Right renal pelvis (tissue), 4 donors: Measurements from ENCODE around the gene ZNF316. TPM values are rescaled to one million over a fixed set of nuclear protein-coding genes. Genes with fewer than 3 reads are reported as not detected.

Experiments
- DNase-seq, 4 donors: peaks; one replicate each; pipeline ENCODE4 v3.0.0-alpha.2; 2013; ENCODE audit warnings: low read depth in 4 of 4, low spot score in 3 of 4, missing footprints in 1 of 4
- polyA plus RNA-seq, 4 donors: library from polyadenylated mRNA; unstranded; fragments of 120-200 nt; gene quantifications; one replicate each; pipeline ENCODE4 v1.2.1, GENCODE V29; 2013; ENCODE audit not compliant: insufficient read length in 4 of 4

The ZNF316 gene
- polyA plus RNA-seq, 4 donors: 36.5 to 39.8 (median 37.6) TPM

GRCh38 chr7:6675807-6676405, 38.8 kb downstream of the ZNF316 start:
- DNase-seq: no peak

DNA sequence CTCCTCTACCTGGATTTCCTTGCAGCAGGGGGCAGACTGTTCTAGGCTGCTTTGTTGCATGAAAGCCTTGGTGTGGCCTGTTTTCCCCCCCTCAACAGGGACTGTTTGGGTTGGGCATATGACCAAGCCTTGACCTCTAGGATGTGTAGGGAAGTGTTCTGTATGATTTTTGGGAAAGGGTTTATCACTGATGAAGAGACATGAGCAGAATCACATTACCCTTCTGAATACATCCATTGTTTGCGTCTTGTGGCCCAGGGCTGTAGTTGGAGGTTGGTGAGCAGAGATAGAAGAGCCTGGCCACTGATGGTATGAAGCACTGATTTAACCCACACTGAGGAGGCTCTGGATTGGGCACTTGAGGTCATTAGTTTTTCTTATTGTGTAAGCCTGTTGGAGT, 43.0 kb downstream of the ZNF316 start:
- DNase-seq: no peak

DNA sequence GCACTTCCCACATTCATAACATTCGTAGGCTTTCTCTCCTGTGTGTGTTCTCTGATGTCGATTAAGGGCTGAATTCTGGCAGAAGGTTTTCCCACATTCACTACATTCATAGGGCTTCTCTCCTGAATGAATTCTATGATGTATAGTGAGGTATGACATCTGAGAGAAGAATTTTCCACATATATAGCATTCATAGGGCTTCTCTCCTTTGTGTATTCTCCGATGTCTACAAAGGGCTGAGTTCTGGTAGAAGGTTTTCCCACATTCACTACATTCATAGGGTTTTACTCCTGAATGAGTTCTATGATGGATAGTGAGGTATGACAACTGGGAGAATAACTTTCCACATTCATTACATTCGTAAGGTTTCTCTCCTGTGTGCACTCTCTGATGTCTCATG, 54.0 kb downstream of the ZNF316 start:
- DNase-seq: no peak

GRCh38 chr7:6691609-6692106, 54.5 kb downstream of the ZNF316 start:
- no peak for DNase-seq

GRCh38 chr7:6700793-6701192, 63.7 kb downstream of the ZNF316 start:
- no peak for DNase-seq

DNA sequence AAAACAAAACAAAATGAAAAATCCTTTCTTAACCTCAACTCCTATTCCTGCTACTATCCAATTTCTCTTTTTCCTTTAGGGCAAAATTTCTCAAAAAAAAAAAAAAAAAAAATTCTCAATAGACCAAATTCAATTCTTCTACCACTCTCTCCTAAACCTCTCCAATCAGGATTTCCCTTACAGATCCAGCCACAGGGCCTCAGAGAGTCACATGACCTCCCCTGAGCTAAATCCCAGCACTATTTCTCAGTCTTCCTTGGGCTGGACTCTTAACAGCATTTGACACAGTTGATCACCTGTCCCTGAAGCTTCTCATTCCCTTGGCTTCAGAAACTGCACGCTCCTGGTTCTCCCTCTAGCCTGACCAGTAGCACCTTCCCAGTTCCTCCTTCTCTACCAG, 64.7 kb downstream of the ZNF316 start:
- DNase-seq: no peak

Other genes starting within 250 kb of the ZNF316 start
- gene DAGLB, start 189.4 kb upstream of the ZNF316 start, polyA plus RNA-seq: 10 to 100 TPM; 13.5 to 17.3 (median 15.5) TPM
- 100 to 1,000 TPM; 193 to 223 (median 210) TPM for gene KDELR2, start 153.2 kb upstream of the ZNF316 start, polyA plus RNA-seq
- under 1 TPM; 0.52 to 0.78 (median 0.64) TPM for gene GRID2IP, start 85.9 kb upstream of the ZNF316 start, polyA plus RNA-seq
- gene ZDHHC4, start 59.9 kb upstream of the ZNF316 start, polyA plus RNA-seq: 10 to 100 TPM; 78.7 to 98.4 (median 89.2) TPM
- gene INTS15, start 47.3 kb upstream of the ZNF316 start, polyA plus RNA-seq: 10 to 100 TPM; 31.9 to 38.3 (median 33.3) TPM
- 10 to 100 TPM; 15.0 to 18.5 (median 15.8) TPM for gene ZNF853, start 21.7 kb upstream of the ZNF316 start, polyA plus RNA-seq
- 10 to 100 TPM; 33.9 to 46.2 (median 44.4) TPM for gene ZNF12, start 69.6 kb downstream of the ZNF316 start, polyA plus RNA-seq
- 1 to 10 TPM in 2 of 4 donors, not detected in 2; 1.1 to 1.3 TPM for gene RSPH10B2, start 116.8 kb downstream of the ZNF316 start, polyA plus RNA-seq
- 10 to 100 TPM; 45.7 to 93.4 (median 64.9) TPM for gene CCZ1B, start 189.0 kb downstream of the ZNF316 start, polyA plus RNA-seq